GM12872 (cell line): Measurements from ENCODE around the gene ADSS1.

Experiments
- TF ChIP-seq, protein P1 (sequence below): IDR thresholded peaks from 3 replicates; pipeline ENCODE4 v1.5.1; 2011; ENCODE audit warnings: low read depth, mild to moderate bottlenecking, low read length, moderate library complexity; ENCODE audit not compliant: insufficient read depth

Gene ADSS1

DNA sequence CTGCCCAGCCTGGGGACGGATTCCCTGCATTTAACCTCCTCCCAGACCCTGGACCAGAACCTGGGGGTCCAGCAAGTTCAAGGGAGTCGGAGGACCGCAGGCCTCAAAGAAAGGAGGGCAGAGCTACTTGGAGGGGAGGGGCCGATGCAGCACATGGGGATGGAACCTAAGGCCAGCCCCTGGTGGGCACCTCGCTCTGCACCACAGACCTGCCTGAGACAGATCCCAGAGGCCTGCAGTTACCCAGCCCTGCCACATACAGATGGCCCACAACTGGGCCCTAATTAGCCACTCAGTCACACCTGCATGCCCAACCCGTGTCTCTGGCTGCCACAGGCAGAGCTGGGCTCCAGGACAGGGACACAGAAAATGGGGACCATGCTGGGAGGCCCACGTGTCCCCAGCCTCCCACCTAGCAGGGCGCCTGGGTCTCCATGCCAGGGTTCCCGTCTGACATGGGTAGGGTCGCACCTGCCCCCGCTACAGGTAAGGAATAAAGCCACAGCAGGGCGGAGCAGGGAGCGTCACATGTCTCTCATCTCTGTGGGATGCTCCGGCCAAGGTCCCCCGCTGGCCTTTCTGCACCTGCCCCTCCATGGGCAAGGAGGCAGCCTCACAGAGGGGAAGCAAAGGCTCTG is 54.8 kb downstream of the ADSS1 start:
- TF ChIP-seq, protein P1, sequence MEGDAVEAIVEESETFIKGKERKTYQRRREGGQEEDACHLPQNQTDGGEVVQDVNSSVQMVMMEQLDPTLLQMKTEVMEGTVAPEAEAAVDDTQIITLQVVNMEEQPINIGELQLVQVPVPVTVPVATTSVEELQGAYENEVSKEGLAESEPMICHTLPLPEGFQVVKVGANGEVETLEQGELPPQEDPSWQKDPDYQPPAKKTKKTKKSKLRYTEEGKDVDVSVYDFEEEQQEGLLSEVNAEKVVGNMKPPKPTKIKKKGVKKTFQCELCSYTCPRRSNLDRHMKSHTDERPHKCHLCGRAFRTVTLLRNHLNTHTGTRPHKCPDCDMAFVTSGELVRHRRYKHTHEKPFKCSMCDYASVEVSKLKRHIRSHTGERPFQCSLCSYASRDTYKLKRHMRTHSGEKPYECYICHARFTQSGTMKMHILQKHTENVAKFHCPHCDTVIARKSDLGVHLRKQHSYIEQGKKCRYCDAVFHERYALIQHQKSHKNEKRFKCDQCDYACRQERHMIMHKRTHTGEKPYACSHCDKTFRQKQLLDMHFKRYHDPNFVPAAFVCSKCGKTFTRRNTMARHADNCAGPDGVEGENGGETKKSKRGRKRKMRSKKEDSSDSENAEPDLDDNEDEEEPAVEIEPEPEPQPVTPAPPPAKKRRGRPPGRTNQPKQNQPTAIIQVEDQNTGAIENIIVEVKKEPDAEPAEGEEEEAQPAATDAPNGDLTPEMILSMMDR, result no peak

DNA sequence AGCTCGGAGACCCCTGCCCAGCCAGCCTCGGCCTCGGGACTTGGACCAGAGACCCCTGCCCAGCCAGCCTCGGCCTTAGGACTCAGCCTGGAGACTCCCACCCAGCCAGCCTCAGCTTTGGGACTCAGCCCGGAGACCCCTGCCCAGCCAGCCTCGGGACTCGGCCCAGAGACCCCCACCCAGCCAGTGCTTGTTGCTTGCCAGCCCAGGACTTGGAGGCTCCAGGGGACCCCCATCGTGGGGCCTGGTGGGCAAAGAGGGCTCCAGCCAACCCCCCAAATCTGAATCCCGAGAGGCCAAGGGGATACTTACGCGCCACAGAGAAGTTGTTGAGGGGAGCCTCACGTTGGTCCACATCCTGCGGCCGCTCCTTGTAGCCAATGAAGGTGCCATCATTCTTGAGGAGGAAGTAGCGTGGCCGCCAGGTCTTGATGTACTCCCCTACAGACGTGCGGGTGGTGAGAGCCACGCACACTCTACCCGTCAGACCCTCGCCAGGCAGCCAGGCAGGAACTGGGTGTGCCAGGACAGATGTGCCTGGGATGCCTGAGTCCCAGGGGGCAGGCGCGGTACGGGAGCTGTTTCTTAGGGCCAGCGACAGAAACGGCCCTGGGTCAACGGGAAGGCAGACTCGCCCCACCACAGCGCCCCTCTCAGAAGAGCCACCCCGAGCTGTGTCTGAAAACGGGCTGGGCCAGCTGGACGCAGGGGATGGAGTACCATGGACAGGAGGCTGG is 55.9 kb downstream of the ADSS1 start:
- TF ChIP-seq, protein P1, result no peak

DNA sequence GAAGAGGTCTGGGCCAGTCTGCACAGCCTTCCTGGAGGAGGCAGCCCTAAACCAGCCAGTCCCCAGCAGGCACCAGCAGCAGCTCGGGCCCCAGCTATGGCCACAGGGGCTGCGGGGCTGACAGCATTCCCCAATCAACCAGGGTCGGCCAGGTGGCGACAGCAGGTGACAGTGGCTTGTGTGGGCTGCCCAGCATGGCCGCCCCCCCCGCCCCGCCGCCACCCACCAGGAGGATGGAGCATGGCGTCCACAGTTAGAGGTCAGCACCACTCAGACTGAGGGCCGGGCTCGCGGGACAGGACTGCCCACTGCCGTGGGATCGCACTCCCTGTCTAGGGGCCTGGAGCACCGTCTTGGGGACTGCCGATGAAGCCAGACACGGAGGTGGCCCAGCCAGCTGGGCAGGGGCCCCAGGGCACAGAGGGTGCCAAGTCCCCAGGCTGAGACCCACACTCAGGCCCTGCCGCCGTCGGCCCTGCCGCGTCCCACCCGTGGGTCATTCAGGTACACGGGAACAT is 56.5 kb downstream of the ADSS1 start:
- TF ChIP-seq, protein P1, result no peak

DNA sequence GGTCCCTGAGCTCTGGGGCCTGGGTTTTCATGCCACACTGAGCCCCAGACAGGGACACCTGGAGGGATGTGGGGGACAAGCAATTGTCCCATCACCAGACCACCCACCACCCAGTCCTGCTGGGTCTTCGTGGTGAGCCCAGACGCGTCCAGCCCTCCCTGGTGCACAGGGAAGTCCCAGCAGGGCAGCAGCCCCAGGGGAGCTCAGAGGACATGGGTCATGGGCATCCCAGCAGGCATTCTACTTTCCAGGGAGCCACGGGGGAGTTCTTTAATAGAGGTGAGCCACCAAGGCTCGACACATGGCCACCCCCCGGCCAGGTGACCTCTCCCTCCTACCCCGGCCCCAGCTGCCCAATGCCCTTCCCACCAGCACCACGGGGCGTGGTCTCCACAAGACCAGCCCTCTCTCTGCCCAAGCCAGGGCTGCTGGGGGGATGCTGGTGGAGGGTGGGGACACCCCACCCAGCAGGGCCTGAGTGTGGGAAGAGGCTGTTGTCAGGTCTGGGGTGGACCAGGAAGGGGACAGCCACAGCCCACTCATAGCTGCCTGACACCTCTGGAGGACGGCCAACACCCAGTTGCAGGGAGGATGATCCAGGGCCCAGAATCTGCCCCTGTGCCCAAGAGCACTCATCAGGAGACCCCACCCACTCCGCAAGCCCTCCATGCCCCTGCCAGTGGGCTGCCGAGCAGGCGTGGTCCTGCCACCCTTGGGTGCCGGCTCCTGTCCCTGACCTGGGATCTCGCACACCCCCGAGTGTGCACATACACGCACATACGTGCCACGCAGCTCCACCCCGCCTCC is 57.4 kb downstream of the ADSS1 start:
- TF ChIP-seq, protein P1, result no peak

DNA sequence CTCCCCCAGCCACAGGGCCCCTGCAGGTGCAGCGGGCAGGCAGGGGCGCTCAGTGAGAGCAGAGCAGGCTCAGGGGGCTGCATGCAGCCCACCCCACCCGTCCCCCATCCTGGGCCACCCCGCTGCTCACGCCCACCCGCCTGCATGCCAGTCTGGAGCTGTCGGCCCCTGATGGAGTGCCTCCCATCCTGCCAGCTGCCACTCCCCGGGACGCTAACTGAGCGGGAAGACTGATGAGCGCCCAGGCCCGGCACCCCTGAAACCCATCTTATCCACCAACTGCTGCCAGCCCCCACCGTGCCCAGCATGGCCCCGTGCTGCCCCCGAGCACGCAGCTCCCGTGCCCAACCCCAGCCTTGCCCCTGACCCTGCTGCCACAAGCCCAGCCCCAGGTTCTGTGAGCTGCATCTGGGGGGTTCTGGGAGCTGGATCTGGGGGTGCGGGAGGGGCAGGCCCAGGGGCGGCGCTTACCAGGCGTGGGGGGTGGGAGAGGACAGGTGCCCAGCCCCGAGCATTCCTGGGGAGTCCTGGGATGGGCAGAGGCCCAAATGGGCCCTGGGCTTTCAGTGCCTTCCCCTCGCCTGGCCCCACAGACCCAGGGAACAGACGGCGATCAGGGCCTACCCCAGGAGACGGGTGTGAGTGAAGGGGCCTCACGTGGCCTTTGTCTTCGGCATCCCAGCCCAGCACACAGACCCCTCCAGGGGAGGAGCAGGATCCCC is 58.2 kb downstream of the ADSS1 start:
- TF ChIP-seq, protein P1, result no peak

DNA sequence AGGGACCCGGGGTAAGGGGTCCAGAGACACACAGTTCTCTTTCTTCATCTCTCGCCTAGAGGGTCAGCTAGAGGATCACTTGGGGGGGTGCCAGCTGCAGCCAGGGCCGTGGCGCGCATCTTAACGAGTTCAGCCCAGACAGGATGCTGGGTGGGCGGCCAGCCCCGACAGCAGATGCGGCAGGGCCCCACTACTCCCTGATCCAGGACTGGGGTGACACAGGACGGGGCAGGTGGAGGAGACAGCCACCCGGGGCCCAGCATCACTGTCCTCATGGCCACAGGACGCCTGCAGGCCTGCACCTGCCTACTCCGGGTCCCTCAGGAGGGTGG is 58.7 kb downstream of the ADSS1 start:
- TF ChIP-seq, protein P1, result no peak
